T-cell (primary cell): Measurements from ENCODE around the gene SELENON. TPM values are rescaled to one million over a fixed set of nuclear protein-coding genes. Genes with fewer than 3 reads are reported as not detected.

Experiments used
- ATAC-seq, 4 experiments: fragments of 200-7000 bp in 3 of 4; fragments of 150-1000 bp in 1 of 4; cut with Tn5 transposase; replicated peaks in 1 of 4; 1 replicate in 3 of 4; 2 replicates in 1 of 4; pipeline ENCODE4 v1.10.0; 2021; ENCODE audit warnings: moderate library complexity in 3 of 4, mild to moderate bottlenecking in 2 of 4, moderate number of reproducible peaks in 1 of 4
- CTCF ChIA-PET, 2 donors: fragments of 300-600 bp; sonication (Branson Sonifier 250); formaldehyde crosslinking; loops; one replicate each; lab custom pipeline; 2022; ENCODE audit warnings: antibody characterized with exemption in 2 of 2; lab: Charles Lee
- POLR2A ChIA-PET, 2 donors: fragments of 300-600 bp; sonication (Branson Sonifier 250); formaldehyde crosslinking; loops; one replicate each; lab custom pipeline; 2022; ENCODE audit warnings: antibody characterized with exemption in 2 of 2; lab: Charles Lee
- DNase-seq, 35 experiments: peaks; one replicate each; pipeline versions ENCODE4 v3.0.0 to v3.0.0-alpha.2; 2013 to 2023
- H3K27ac ChIP-seq: one replicate; pipeline ENCODE4 v1.5.1; 2013; ENCODE audit warnings: low read length
- H3K27me3 ChIP-seq, 2 experiments: replicated peaks in 1 of 2; 1 replicate in 1 of 2; 2 replicates in 1 of 2; pipeline versions ENCODE4 v1.6.1 to v1.7.0; 2013; ENCODE audit warnings: low read length in 1 of 2, mixed read lengths in 1 of 2; ENCODE audit not compliant: control insufficient read depth in 2 of 2, insufficient read depth in 2 of 2; ENCODE audit errors: extremely low read depth in 1 of 2
- H3K36me3 ChIP-seq, 2 donors: 1 replicate in 1 of 2; 2 replicates in 1 of 2; pipeline versions ENCODE4 v1.6.1 to v1.7.0; 2013; ENCODE audit warnings: low read length in 1 of 2; ENCODE audit not compliant: control insufficient read depth in 2 of 2, insufficient read depth in 1 of 2; ENCODE audit errors: extremely low read depth in 1 of 2
- H3K4me1 ChIP-seq, 2 experiments: 1 replicate in 1 of 2; 2 replicates in 1 of 2; pipeline versions ENCODE4 v1.6.1 to v1.7.0; 2013; ENCODE audit warnings: low read length in 2 of 2, mixed read lengths in 1 of 2; ENCODE audit not compliant: insufficient read depth in 2 of 2, control insufficient read depth in 1 of 2; ENCODE audit errors: extremely low read depth in 1 of 2
- H3K4me3 ChIP-seq, 2 donors: 1 replicate in 1 of 2; 2 replicates in 1 of 2; pipeline versions ENCODE4 v1.5.1 to v1.7.0; 2013; ENCODE audit warnings: mild to moderate bottlenecking in 2 of 2, low read length in 1 of 2, moderate library complexity in 1 of 2; ENCODE audit not compliant: control insufficient read depth in 1 of 2; ENCODE audit errors: extremely low read depth in 1 of 2
- H3K9me3 ChIP-seq: 2 replicates; pipeline ENCODE4 v1.7.0; 2013
- H3K27ac Mint-ChIP-seq, 2 donors: one replicate each; pipeline ENCODE4 v1.8.0; 2020 to 2021; ENCODE audit warnings: mild to moderate bottlenecking in 2 of 2, mixed read lengths in 2 of 2
- H3K27me3 Mint-ChIP-seq, 2 donors: one replicate each; pipeline ENCODE4 v1.8.0; 2021 to 2022; ENCODE audit warnings: mixed read lengths in 2 of 2
- H3K36me3 Mint-ChIP-seq: one replicate; pipeline ENCODE4 v1.8.0; 2021; ENCODE audit warnings: mixed read lengths
- H3K4me1 Mint-ChIP-seq, 3 donors: one replicate each; pipeline ENCODE4 v1.8.0; 2020 to 2022; ENCODE audit warnings: mixed read lengths in 3 of 3, mild to moderate bottlenecking in 1 of 3
- H3K4me3 Mint-ChIP-seq, 3 donors: one replicate each; pipeline ENCODE4 v1.8.0; 2020 to 2022; ENCODE audit warnings: mild to moderate bottlenecking in 3 of 3, mixed read lengths in 3 of 3, moderate library complexity in 3 of 3
- H3K9me3 Mint-ChIP-seq, 3 donors: one replicate each; pipeline ENCODE4 v1.8.0; 2020 to 2022; ENCODE audit warnings: mixed read lengths in 3 of 3
- WGBS: methylation state at CpG from one replicate; pipeline ENCODE4 v1.1.5; 2013; ENCODE audit warnings: missing lambda C conversion rate; ENCODE audit not compliant: insufficient coverage; 5-methylcytosine and 5-hydroxymethylcytosine counted together
- total RNA-seq, 35 experiments: library from RNA in 6 of 35; stranded (reverse) in 6 of 35; fragments of 120-200 nt in 1 of 35; gene quantifications; one replicate each; pipeline versions ENCODE4 v1.2.1 to v1.2.4 and lab custom pipeline; 2013 to 2026

The SELENON gene
- total RNA-seq, 5 donors from 2014 or later (not counting 1 experiment from before 2014, with no cell fraction given): 22.4 to 28.9 (median 25.9) TPM

- peaks cover 9% of the 10 kb centered on the region for H3K36me3 Mint-ChIP-seq
- peak overlapping the region; percentile 94 to 97 for H3K27ac Mint-ChIP-seq
- no peaks in the 10 kb centered on the region for H3K27me3 ChIP-seq
- ChIA-PET POLR2A (interaction anchor here in 1 of 2 donors (0.6 kb wide), 1 partner anchor 797 kb away, joined by 6 read pairs; no protein-coding TSS in a partner anchor), CTCF (interaction anchor here in 1 of 2 donors (0.7 kb wide), 1 partner anchor 252 kb away, joined by 3 read pairs; no protein-coding TSS in a partner anchor)
- H3K4me3 Mint-ChIP-seq: peak overlapping the region; percentile 86 to 95 (median 92)
- DNase-seq (no peak), ATAC-seq (no peak)
- H3K36me3 ChIP-seq: peaks cover 2 to 12% of the 10 kb centered on the region in 2 donors
- WGBS: 88% methylated on average over 4 of the region's 6 CpGs
- no peak overlapping the region for H3K27ac ChIP-seq
- peaks cover 14 to 45% of the 10 kb centered on the region in 2 experiments for H3K4me1 ChIP-seq
- H3K4me1 Mint-ChIP-seq: peaks cover 31 to 45% (median 38%) of the 10 kb centered on the region in 3 donors
- no peak overlapping the region for H3K4me3 ChIP-seq
- no peaks in the 10 kb centered on the region for H3K27me3 Mint-ChIP-seq
- H3K9me3 Mint-ChIP-seq: no peaks in the 10 kb centered on the region
- no peaks in the 10 kb centered on the region for H3K9me3 ChIP-seq
Measured at GRCh38 chr1:25818569-25818968, 18.6 kb downstream of the SELENON start.

- Mint-ChIP-seq H3K36me3 (peaks cover 12% of the 10 kb centered on the region), H3K4me1 (peaks cover 31 to 45% (median 38%) of the 10 kb centered on the region in 3 donors), H3K9me3 (no peaks in the 10 kb centered on the region), H3K27me3 (no peaks in the 10 kb centered on the region), H3K4me3 (peak within 1 kb of the TSS; percentile 86 to 95 (median 92)), H3K27ac (peak within 1 kb of the TSS; percentile 96 to 97)
- H3K36me3 ChIP-seq: peaks cover 2 to 3% of the 10 kb centered on the region in 2 donors
- ATAC-seq (peak; percentile 85 to 88 (median 86)), DNase-seq (peak; percentile 81 to 95 (median 92))
- WGBS: 2% methylated on average over 57 of the region's 64 CpGs
- H3K27me3 ChIP-seq: no peaks in the 10 kb centered on the region
- ChIA-PET POLR2A (interaction anchor here in 1 of 2 donors (0.6 to 1.2 kb wide), 2 partner anchors 45 to 388 kb away, joined by 3 to 9 read pairs; no protein-coding TSS in a partner anchor), CTCF (interaction anchor here (0.6 to 1.3 kb wide), 5 partner anchors 15 to 547 kb away, joined by 3 to 5 read pairs (median 3); no protein-coding TSS in a partner anchor)
- peak within 1 kb of the TSS; percentile 88 to 96 for H3K4me3 ChIP-seq
- H3K4me1 ChIP-seq: peaks cover 14 to 45% of the 10 kb centered on the region in 2 experiments
- H3K27ac ChIP-seq: peak within 1 kb of the TSS; percentile 87
- no peaks in the 10 kb centered on the region for H3K9me3 ChIP-seq
Measured at GRCh38 chr1:25819491-25820246, 19.7 kb downstream of the SELENON start, which contains the start of gene MTFR1L. Gene MTFR1L (plus strand): TSS chr1:25819954. CDS start chr1:25823105, 3,151 bp downstream.

GRCh38 chr1:25820247-25821111 is 20.5 kb downstream of the SELENON start:
- no peaks in the 10 kb centered on the region for H3K27me3 ChIP-seq
- H3K27me3 Mint-ChIP-seq: no peaks in the 10 kb centered on the region
- H3K36me3 Mint-ChIP-seq: peaks cover 5% of the 10 kb centered on the region
- H3K4me1 Mint-ChIP-seq: peaks cover 31 to 45% (median 38%) of the 10 kb centered on the region in 3 donors
- H3K4me3 ChIP-seq: peak overlapping the region; percentile 88 to 96
- peak; percentile 49 to 85 (median 75) for DNase-seq
- H3K27ac ChIP-seq: peak overlapping the region; percentile 87
- H3K9me3 ChIP-seq: no peaks in the 10 kb centered on the region
- H3K27ac Mint-ChIP-seq: peak overlapping the region; percentile 96
- H3K36me3 ChIP-seq: peaks cover 0 to 3% of the 10 kb centered on the region in 2 donors
- under 1% methylated on average over 63 of the region's 67 CpGs for WGBS
- peaks cover 14 to 45% of the 10 kb centered on the region in 2 experiments for H3K4me1 ChIP-seq
- ATAC-seq: peak; percentile 68 to 71 (median 68)
- ChIA-PET POLR2A (interaction anchor here in 1 of 2 donors (1.2 kb wide), 1 partner anchor 389 kb away, joined by 9 read pairs; no protein-coding TSS in a partner anchor), CTCF (interaction anchor here (0.5 to 1.3 kb wide), 6 partner anchors 14 to 1045 kb away, joined by 3 to 5 read pairs (median 3); no protein-coding TSS in a partner anchor)
- peak overlapping the region; percentile 86 to 95 (median 92) for H3K4me3 Mint-ChIP-seq
- H3K9me3 Mint-ChIP-seq: no peaks in the 10 kb centered on the region

GRCh38 chr1:25821112-25821476 is 21.1 kb downstream of the SELENON start:
- no peaks in the 10 kb centered on the region for H3K27me3 Mint-ChIP-seq
- H3K36me3 Mint-ChIP-seq: peaks cover 7% of the 10 kb centered on the region
- peak overlapping the region; percentile 86 to 92 (median 90) for H3K4me3 Mint-ChIP-seq
- no peaks in the 10 kb centered on the region for H3K9me3 Mint-ChIP-seq
- peak overlapping the region; percentile 88 to 96 for H3K4me3 ChIP-seq
- DNase-seq: no peak
- H3K27ac Mint-ChIP-seq: peak overlapping the region; percentile 96
- peaks cover 14 to 45% of the 10 kb centered on the region in 2 experiments for H3K4me1 ChIP-seq
- 11% methylated on average over 8 of the region's 10 CpGs for WGBS
- H3K4me1 Mint-ChIP-seq: peaks cover 31 to 45% (median 41%) of the 10 kb centered on the region in 3 donors
- H3K36me3 ChIP-seq: peaks cover 0 to 3% of the 10 kb centered on the region in 2 donors
- CTCF ChIA-PET: no interaction called here
- H3K27ac ChIP-seq: peak overlapping the region; percentile 87
- no peaks in the 10 kb centered on the region for H3K27me3 ChIP-seq
- ATAC-seq: no peak
- H3K9me3 ChIP-seq: no peaks in the 10 kb centered on the region
- POLR2A ChIA-PET: no interaction called here

- POLR2A ChIA-PET: interaction anchor here in 1 of 2 donors (0.7 kb wide), 1 partner anchor 16 kb away, joined by 3 read pairs; no protein-coding TSS in a partner anchor
- CTCF ChIA-PET: no interaction called here
- no peak for DNase-seq
- no peaks in the 10 kb centered on the region for H3K27me3 Mint-ChIP-seq
- H3K36me3 Mint-ChIP-seq: peaks cover 11% of the 10 kb centered on the region
- H3K36me3 ChIP-seq: peaks cover 4 to 7% of the 10 kb centered on the region in 2 donors
- H3K4me3 Mint-ChIP-seq: peak overlapping the region; percentile 86 to 92 (median 90)
- peaks cover 31 to 44% (median 43%) of the 10 kb centered on the region in 3 donors for H3K4me1 Mint-ChIP-seq
- H3K27ac Mint-ChIP-seq: peak overlapping the region; percentile 96
- H3K27me3 ChIP-seq: no peaks in the 10 kb centered on the region
- H3K4me1 ChIP-seq: peaks cover 14 to 40% of the 10 kb centered on the region in 2 experiments
- H3K9me3 Mint-ChIP-seq: no peaks in the 10 kb centered on the region
- peak overlapping the region; percentile 87 for H3K27ac ChIP-seq
- 91% methylated on average over 4 of the region's 5 CpGs for WGBS
- H3K9me3 ChIP-seq: no peaks in the 10 kb centered on the region
- ATAC-seq: no peak
- H3K4me3 ChIP-seq: no peak overlapping the region
Measured at GRCh38 chr1:25821630-25822091, 21.7 kb downstream of the SELENON start.
